ENCODE measurements around the gene FAM187B. TPM values are rescaled to one million over a fixed set of nuclear protein-coding genes. Genes with fewer than 3 reads are reported as not detected.

The FAM187B gene
- total RNA-seq, 4 donors from 2014 or later, result not detected

DNA sequence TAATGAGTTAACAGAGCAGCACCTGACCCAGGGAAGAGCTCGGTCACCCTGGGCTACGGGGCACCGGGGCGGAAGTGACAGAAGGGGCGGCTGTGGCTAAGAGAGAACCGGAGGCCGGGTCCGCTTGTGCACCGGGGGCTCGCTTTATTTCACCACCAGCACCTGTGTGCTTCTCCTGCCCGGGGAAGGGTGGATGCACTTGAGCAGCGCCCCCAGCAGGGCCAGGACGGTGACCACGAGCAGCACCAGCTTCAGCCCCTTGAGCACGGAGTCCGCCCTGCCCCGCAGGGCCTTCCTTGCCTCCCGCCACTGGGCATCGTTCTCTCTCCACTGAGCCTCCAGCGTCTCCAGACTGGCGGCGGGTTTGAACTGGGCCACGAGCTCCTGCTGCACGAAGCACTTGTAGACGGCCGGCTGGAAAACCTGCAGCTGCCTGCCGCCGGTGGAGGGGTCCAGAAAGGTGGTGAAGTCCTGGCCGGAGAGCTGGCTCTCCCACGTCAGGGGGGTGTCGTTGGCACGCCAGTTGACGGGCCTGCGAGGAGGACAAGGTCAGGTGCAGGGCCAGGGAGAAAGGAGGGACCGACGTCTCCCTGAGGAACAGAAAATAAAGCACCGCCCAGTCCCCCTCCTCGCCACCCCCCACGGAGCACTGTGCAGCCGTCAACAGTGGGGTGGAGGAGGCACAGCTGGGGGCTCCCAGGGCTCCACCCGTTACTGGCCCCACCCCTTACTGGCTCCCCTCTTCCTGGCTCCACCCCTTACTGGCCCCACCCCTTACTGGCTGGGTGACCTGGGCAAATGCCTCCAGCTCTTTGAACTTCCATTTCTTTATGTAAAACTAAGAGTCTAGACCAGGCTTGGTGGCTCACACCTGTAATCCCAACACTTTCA, 3.6 kb downstream of the FAM187B start:
- no peak for TF ChIP-seq CTCF (IDR thresholded peaks at IDR 0.05; ENCODE audit: low read depth)

DNA sequence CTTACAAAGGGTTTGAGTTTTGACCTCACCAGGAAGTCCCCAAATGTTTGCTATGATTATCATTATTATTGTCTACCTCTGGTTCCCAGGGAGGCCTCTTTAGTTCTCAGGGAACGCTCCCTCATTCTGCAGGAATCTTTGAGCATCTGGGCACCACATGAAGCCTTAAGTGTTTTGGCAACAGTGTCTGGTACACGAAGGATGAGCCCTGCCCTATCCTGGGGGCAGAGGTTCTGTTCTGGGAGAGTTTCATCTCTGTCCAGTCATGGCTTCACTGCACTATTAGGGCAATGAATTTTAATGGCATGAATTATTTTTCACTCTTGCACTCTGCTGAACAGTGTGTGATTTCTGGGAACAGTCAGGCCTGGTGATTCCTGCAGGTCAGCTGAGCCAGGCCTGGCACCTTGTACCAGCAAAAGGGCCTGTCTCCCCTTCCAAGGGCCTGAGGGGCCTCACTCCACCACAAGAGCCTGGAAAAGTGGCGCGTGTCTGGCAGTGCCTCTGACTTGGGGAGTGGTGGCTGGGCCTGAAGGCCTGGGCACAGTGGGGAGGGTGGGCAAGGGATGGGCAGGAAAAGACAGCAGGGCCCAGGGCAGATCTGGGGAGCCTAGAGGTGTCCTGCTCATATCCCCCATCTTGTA, 4.6 kb downstream of the FAM187B start:
- no peak for TF ChIP-seq CTCF (IDR thresholded peaks at IDR 0.05; ENCODE audit: low read depth)

GRCh38 chr19:35223084-35223790, 5.3 kb downstream of the FAM187B start:
- no peak for TF ChIP-seq CTCF (IDR thresholded peaks at IDR 0.05; ENCODE audit: low read depth)

DNA sequence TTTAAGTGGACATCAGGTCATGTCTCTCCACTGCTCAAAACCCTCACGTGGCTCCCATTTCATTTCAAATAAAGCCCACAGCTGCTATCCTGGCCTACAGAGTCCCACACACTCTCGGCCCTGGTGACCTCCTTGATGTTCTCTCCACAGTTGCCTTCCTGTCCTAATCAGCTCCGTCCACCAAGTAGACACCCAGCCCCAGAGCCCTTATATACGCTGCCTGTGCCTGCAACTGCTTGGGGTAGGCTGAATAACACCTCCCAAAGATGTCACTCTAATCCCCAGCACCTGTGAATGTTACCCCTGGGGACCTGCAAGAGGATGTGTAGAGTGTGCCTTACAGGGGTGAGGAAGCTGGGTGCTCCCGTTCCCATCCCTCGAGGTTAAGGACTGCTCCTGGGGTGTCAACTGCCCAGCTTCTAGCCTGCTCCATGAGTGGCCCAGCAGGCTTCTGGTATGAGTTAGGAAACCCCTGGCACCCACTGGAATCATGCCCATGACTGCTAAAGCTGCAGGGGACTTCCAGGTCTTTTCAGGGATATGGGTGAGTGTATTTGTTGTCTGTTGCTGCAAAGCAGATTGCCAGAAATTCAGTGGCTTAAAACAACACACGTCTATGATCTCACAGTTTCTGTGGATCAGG, 6.0 kb downstream of the FAM187B start:
- TF ChIP-seq CTCF (IDR thresholded peaks at IDR 0.05; ENCODE audit: low read depth), result no peak

- TF ChIP-seq CTCF (IDR thresholded peaks at IDR 0.05; ENCODE audit: low read depth), result no peak
Observed at GRCh38 chr19:35220315-35220921, 8.1 kb downstream of the FAM187B start.

GRCh38 chr19:35219008-35219407, 9.5 kb downstream of the FAM187B start:
- no peak for TF ChIP-seq CTCF (IDR thresholded peaks at IDR 0.05; ENCODE audit: low read depth)

Data from subcutaneous adipose tissue (tissue), 4 donors.